ENCODE measurements around the gene NUP50. TPM values are rescaled to one million over a fixed set of nuclear protein-coding genes. Genes with fewer than 3 reads are reported as not detected.

NUP50 gene
- total and polyA plus RNA-seq, 2 of the 13 experiments (the other 11 are each of a cell fraction or from before 2014, with no cell fraction given) = 14.2 to 52.4 TPM

DNA sequence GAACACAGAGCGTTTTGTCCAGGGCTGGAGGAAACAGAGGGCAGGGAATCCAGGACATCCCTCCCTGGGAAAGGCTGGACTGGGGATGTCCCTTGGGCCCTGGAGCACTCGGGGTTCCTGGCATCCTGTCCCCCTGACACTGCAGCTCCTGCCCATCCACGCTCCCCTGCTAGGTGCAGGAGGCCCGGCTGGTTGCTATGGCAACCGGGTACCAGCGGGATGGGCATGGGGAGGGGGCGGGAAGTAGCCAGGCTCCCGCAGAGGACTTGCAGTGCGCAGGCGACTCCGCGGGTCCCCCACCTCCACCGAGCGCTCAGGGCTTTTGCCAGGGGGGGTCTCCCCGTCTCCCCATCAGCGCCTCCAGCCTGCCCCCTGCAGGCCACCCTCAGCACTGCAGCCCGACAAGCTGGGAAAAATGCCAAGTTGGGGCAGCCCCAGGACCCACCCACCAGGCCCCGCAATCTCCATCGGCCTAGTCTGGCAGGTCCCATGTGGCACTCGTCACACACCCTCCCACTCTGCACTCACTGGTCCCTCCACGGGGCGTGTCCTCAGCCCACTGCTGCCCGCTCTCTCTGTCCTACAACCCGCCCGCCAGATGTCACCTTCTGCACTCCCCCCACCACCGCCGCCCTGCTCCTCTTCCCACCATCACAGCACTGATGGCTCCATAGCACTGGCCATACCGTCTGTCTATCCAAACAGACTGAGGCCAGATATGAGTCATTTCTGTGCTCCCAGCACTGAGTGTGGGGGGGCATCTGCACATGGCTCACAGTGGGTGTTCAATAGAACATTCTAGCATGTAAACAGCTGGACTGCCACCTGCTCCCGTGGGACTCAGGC is 45.5 kb downstream of the NUP50 start (continued):
- TF ChIP-seq TRIM24 (CRISPR knock-in tag; IDR thresholded peaks at IDR 0.05) = no peak

DNA sequence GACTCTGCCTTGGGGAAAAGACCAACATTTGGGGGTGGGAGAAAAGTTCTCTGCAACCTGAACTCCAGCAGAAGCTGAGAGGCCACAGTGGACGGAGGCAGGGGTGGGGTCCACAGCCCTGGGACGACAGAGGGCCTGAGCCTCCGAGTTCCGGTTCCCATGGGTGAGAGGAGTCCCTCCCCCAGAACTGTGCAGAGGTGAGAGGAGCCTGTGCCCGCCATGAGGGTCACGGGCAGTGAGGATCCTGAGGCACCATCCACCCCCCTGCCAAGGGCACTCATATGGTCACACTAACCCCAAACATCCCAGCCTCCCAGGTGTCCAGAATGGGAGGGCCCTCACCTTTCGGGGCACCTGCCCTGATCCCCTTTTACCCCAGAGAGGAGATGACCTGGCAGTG is 46.4 kb downstream of the NUP50 start:
- DNase-seq (ENCODE audit: low spot score) (no peak), ATAC-seq (no peak), FAIRE-seq (no peak)
- H3K27ac ChIP-seq (ENCODE audit: extremely low read length, insufficient read depth, low read length) = no peak overlapping the region
- WGBS (ENCODE audit: low lambda C conversion rate) = 90% methylated on average over 5 of the region's 7 CpGs
- H3K9ac ChIP-seq (ENCODE audit: insufficient read depth, low read depth, low read length) = no peak overlapping the region
- no TSS peak for BruUV-seq (replicated peaks)
- POLR2A ChIA-PET = no interaction called here
- peaks cover 9% of the 10 kb centered on the region; the same call in 1 of the 2 replicates for H3K4me1 ChIP-seq (ENCODE audit: insufficient read depth, low read length)
- in situ Hi-C loops (cut with HindIII; ENCODE audit: extremely low pct_ligation_motif_present, low pct_unique_long_range_greater_than_20kb) (no loop called here), intact Hi-C loops (cut with micrococcal nuclease; ENCODE audit: unreplicated experiment) (no loop called here)
- H4K20me1 ChIP-seq (ENCODE audit: insufficient read depth, low read length) = peaks cover 10% of the 10 kb centered on the region; the same call in 1 of the 2 replicates
- no peaks in the 10 kb centered on the region for H3K27me3 ChIP-seq (ENCODE audit: control insufficient read depth in 1 of 2, insufficient read depth in 2 of 2, low read length in 2 of 2)
- peaks cover under 1% of the 10 kb centered on the region for H3K79me2 ChIP-seq (ENCODE audit: insufficient read depth, low read length)
- CTCF ChIA-PET (ENCODE audit: low intra/inter-chr PET ratio, low total read pairs) = no interaction called here
- peaks cover 5 to 10% of the 10 kb centered on the region in 2 experiments; a peak in 3 of 5 replicates for H3K36me3 ChIP-seq (replicated peaks in 1 of 2; ENCODE audit: control insufficient read depth in 1 of 2, insufficient read depth in 2 of 2, low read length in 2 of 2)
- no peaks in the 10 kb centered on the region for H3K9me3 ChIP-seq (ENCODE audit: low read length)
- H3K4me3 ChIP-seq (replicated peaks in 1 of 3; ENCODE audit: insufficient read depth in 1 of 3, low read depth in 2 of 3, low read length in 3 of 3) = no peak overlapping the region
- H3K4me2 ChIP-seq (ENCODE audit: low read depth, low read length) = no peak overlapping the region
- H2AFZ ChIP-seq (ENCODE audit: low read length) = no peak overlapping the region
- TF ChIP-seq HOXA5 (CRISPR knock-in tag; IDR thresholded peaks at IDR 0.05) (no peak), KLF13 (CRISPR knock-in tag; IDR thresholded peaks at IDR 0.05) (no peak), ZNF737 (CRISPR knock-in tag; IDR thresholded peaks at IDR 0.05; ENCODE audit: borderline replicate concordance) (no peak), KLF9 (CRISPR knock-in tag; IDR thresholded peaks at IDR 0.05; ENCODE audit: low read depth) (no peak), RFXAP (CRISPR knock-in tag; IDR thresholded peaks at IDR 0.05; ENCODE audit: borderline replicate concordance) (no peak), GZF1 (CRISPR knock-in tag; IDR thresholded peaks at IDR 0.05) (no peak)
- TF ChIP-seq, protein P1, sequence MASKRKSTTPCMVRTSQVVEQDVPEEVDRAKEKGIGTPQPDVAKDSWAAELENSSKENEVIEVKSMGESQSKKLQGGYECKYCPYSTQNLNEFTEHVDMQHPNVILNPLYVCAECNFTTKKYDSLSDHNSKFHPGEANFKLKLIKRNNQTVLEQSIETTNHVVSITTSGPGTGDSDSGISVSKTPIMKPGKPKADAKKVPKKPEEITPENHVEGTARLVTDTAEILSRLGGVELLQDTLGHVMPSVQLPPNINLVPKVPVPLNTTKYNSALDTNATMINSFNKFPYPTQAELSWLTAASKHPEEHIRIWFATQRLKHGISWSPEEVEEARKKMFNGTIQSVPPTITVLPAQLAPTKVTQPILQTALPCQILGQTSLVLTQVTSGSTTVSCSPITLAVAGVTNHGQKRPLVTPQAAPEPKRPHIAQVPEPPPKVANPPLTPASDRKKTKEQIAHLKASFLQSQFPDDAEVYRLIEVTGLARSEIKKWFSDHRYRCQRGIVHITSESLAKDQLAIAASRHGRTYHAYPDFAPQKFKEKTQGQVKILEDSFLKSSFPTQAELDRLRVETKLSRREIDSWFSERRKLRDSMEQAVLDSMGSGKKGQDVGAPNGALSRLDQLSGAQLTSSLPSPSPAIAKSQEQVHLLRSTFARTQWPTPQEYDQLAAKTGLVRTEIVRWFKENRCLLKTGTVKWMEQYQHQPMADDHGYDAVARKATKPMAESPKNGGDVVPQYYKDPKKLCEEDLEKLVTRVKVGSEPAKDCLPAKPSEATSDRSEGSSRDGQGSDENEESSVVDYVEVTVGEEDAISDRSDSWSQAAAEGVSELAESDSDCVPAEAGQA (IDR thresholded peaks at IDR 0.05; ENCODE audit: low read depth) = no peak
- TF ChIP-seq, protein P1 (CRISPR knock-in tag; IDR thresholded peaks at IDR 0.05; ENCODE audit: borderline replicate concordance) = no peak
- TF ChIP-seq, protein P2, sequence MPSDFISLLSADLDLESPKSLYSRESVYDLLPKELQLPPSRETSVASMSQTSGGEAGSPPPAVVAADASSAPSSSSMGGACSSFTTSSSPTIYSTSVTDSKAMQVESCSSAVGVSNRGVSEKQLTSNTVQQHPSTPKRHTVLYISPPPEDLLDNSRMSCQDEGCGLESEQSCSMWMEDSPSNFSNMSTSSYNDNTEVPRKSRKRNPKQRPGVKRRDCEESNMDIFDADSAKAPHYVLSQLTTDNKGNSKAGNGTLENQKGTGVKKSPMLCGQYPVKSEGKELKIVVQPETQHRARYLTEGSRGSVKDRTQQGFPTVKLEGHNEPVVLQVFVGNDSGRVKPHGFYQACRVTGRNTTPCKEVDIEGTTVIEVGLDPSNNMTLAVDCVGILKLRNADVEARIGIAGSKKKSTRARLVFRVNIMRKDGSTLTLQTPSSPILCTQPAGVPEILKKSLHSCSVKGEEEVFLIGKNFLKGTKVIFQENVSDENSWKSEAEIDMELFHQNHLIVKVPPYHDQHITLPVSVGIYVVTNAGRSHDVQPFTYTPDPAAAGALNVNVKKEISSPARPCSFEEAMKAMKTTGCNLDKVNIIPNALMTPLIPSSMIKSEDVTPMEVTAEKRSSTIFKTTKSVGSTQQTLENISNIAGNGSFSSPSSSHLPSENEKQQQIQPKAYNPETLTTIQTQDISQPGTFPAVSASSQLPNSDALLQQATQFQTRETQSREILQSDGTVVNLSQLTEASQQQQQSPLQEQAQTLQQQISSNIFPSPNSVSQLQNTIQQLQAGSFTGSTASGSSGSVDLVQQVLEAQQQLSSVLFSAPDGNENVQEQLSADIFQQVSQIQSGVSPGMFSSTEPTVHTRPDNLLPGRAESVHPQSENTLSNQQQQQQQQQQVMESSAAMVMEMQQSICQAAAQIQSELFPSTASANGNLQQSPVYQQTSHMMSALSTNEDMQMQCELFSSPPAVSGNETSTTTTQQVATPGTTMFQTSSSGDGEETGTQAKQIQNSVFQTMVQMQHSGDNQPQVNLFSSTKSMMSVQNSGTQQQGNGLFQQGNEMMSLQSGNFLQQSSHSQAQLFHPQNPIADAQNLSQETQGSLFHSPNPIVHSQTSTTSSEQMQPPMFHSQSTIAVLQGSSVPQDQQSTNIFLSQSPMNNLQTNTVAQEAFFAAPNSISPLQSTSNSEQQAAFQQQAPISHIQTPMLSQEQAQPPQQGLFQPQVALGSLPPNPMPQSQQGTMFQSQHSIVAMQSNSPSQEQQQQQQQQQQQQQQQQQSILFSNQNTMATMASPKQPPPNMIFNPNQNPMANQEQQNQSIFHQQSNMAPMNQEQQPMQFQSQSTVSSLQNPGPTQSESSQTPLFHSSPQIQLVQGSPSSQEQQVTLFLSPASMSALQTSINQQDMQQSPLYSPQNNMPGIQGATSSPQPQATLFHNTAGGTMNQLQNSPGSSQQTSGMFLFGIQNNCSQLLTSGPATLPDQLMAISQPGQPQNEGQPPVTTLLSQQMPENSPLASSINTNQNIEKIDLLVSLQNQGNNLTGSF (CRISPR knock-in tag; IDR thresholded peaks at IDR 0.05) = no peak
